Kidney epithelial cell (primary cell): ENCODE data around the gene TBXA2R. TPM values are rescaled to one million over a fixed set of nuclear protein-coding genes. Genes with fewer than 3 reads are reported as not detected.

Experiments used
- DNase-seq: peaks from one replicate; pipeline ENCODE4 v3.0.0-alpha.2; 2010; ENCODE audit warnings: low read depth
- H3K27me3 ChIP-seq: 2 replicates; pipeline ENCODE4 v1.6.0; 2011; ENCODE audit warnings: low read length; ENCODE audit not compliant: control insufficient read depth, insufficient read depth
- H3K36me3 ChIP-seq: 2 replicates; pipeline ENCODE4 v1.5.1; 2011; ENCODE audit warnings: low read length; ENCODE audit not compliant: control insufficient read depth, insufficient read depth
- H3K4me3 ChIP-seq: 2 replicates; pipeline ENCODE4 v1.5.1; 2011; ENCODE audit warnings: low read depth, mild to moderate bottlenecking, control low read depth, low read length
- total RNA-seq: library from RNA; depleted of rRNA; stranded (reverse); fragments of >200 nt; gene quantifications from 2 replicates; pipeline ENCODE4 v1.2.3, GENCODE V29; 2015
- TF ChIP-seq, protein P1 (sequence below): IDR thresholded peaks from 2 replicates; pipeline ENCODE4 v1.5.1; 2011; ENCODE audit warnings: mild to moderate bottlenecking, moderate library complexity, low read length, control low read depth, inconsistent platforms; ENCODE audit not compliant: insufficient read depth, poor library complexity, severe bottlenecking

Gene TBXA2R
- total RNA-seq, 1 donor from 2014 or later = 0.04 TPM

DNA sequence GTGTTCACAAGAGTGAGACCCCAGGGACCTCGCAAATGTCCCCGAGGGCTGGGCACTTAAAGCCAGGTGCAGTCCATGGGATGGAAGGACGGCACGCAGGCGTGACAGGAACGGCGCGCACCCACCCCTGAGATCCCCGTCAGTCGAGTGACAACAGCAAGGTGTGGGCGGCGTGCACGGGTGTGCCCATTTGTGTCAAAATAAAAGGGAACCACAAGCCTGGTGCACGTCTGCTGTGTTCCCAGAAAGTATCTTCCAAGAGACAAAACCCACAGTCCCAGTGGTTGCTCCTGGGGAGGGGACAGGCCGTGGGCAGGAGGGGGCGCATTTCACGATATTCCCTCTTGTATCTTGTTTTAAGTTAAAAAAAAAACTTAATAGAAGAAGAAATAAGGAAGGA, 35.6 kb upstream of the TBXA2R start:
- TF ChIP-seq, protein P1, sequence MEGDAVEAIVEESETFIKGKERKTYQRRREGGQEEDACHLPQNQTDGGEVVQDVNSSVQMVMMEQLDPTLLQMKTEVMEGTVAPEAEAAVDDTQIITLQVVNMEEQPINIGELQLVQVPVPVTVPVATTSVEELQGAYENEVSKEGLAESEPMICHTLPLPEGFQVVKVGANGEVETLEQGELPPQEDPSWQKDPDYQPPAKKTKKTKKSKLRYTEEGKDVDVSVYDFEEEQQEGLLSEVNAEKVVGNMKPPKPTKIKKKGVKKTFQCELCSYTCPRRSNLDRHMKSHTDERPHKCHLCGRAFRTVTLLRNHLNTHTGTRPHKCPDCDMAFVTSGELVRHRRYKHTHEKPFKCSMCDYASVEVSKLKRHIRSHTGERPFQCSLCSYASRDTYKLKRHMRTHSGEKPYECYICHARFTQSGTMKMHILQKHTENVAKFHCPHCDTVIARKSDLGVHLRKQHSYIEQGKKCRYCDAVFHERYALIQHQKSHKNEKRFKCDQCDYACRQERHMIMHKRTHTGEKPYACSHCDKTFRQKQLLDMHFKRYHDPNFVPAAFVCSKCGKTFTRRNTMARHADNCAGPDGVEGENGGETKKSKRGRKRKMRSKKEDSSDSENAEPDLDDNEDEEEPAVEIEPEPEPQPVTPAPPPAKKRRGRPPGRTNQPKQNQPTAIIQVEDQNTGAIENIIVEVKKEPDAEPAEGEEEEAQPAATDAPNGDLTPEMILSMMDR = no peak
- H3K27me3 ChIP-seq = no peaks in the 10 kb centered on the region
- peaks cover 1% of the 10 kb centered on the region for H3K36me3 ChIP-seq
- no peak for DNase-seq
- no peak overlapping the region for H3K4me3 ChIP-seq

GRCh38 chr19:3641515-3642269, 35.0 kb upstream of the TBXA2R start:
- Histone ChIP-seq H3K4me3 (no peak overlapping the region), H3K27me3 (no peaks in the 10 kb centered on the region), H3K36me3 (peaks cover 3% of the 10 kb centered on the region)
- TF ChIP-seq, protein P1 = no peak
- DNase-seq = no peak

- peaks cover 3% of the 10 kb centered on the region for H3K36me3 ChIP-seq
- TF ChIP-seq, protein P1 = no peak
These were observed 32.8 kb upstream of the TBXA2R start for GRCh38 chr19:3639479-3639878.

DNA sequence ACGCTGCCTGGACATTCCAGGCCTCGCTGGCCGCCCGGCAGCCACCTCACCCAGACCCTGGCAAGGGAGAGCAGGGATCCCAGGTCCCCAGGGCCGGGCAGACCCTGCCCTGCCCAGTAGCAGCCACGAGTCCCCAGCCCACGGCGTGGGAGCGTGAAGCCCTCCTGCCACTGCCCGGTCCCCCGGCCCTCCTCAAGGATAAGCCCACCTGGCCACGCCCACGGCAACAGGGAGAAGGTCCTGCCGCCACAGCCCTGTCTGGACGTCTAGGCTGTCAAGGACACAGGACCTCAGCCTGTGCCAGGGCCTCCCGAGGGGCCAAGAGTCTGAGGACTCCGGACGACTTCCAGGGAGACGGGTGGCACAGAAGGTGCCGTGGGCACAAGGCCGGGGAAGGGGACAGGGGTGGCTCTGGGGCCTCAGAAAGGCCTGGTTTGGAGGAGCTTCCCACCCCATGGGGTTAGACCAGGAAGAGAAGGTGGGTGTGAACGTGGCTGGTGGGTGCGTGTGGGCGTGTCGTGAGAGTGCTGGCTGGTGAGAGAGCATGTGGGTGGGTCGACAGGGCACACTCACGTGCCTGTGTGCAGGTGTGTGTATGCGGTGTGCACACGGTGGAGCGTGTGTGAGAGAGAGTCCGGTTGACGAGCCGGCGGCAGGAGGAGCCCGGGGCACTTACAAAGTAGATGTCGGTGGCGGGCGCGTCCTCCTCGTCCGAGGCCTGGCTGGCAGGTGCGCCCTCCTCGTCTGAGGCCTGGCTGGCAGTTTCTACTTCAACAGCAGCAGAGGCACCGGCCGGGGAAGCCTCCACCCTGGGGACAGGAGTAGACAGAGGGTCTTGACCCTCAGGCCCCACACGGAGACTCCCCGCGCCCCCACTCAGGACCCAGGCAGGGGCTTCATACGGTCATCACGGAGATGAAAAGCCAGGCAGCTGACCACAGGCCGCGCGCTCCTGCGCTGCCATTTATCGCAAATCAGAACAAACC, 31.8 kb upstream of the TBXA2R start:
- no peak for DNase-seq
- peaks cover 3% of the 10 kb centered on the region for H3K36me3 ChIP-seq
- TF ChIP-seq, protein P1 = no peak
- no peak overlapping the region for H3K4me3 ChIP-seq
- no peaks in the 10 kb centered on the region for H3K27me3 ChIP-seq

More at GRCh38 chr19:3639479-3639878, 32.8 kb upstream of the TBXA2R start:
- Histone ChIP-seq H3K4me3 (no peak overlapping the region), H3K27me3 (no peaks in the 10 kb centered on the region)
- no peak for DNase-seq

DNA sequence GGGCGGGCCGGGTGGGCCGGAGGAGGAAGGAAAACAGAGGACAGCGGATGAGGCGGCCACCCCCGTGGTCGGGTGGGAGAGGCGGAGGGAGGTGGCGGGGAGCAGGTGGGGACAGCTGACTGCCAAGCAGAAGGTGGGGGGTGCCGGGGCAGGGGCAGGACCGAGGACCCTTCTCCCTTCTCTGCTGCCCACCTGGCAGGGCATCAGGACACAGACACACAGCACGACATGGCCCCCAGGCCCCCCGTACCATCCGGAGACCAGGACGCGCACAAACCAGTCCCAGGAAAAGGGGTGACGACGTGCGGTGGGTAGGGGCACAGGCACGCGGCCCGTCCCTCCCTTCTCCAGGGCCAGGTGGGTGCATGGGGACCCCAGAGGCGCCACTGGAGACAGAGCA, 30.9 kb upstream of the TBXA2R start:
- TF ChIP-seq, protein P1 = no peak
- no peak overlapping the region for H3K4me3 ChIP-seq
- peaks cover 3% of the 10 kb centered on the region for H3K36me3 ChIP-seq
- H3K27me3 ChIP-seq = no peaks in the 10 kb centered on the region
- DNase-seq = no peak
